HFFc6 (cell line): Measurements from ENCODE around the gene SPDYC. TPM values are rescaled to one million over a fixed set of nuclear protein-coding genes. Genes with fewer than 3 reads are reported as not detected.
A peak's percentile ranks its signal among the peaks of the same experiment; 100 is the strongest.

Experiments
- DNase-seq: peaks from one replicate; pipeline ENCODE4 v3.0.0-alpha.2; 2018
- H3K27ac Mint-ChIP-seq: 2 replicates; pipeline ENCODE4 v1.8.0; 2020; ENCODE audit warnings: mild to moderate bottlenecking, mixed read lengths
- H3K27me3 Mint-ChIP-seq: 2 replicates; pipeline ENCODE4 v1.8.0; 2021; ENCODE audit warnings: mild to moderate bottlenecking, moderate library complexity, mixed read lengths; ENCODE audit not compliant: insufficient read depth
- H3K36me3 Mint-ChIP-seq: 2 replicates; pipeline ENCODE4 v1.8.0; 2021; ENCODE audit warnings: low read depth, mixed read lengths
- H3K4me1 Mint-ChIP-seq: 2 replicates; pipeline ENCODE4 v1.8.0; 2020; ENCODE audit warnings: low read depth, mixed read lengths
- H3K4me3 Mint-ChIP-seq: 2 replicates; pipeline ENCODE4 v1.8.0; 2020; ENCODE audit warnings: mild to moderate bottlenecking, moderate library complexity, mixed read lengths
- H3K9me3 Mint-ChIP-seq: 2 replicates; pipeline ENCODE4 v1.8.0; 2020; ENCODE audit warnings: mild to moderate bottlenecking, mixed read lengths
- total RNA-seq, 6 experiments: library from RNA; stranded (reverse); fragmentation: NEBNext Ultra II Directional; extraction: Animal tissue kit (Norgen Biotek cat#: 25700); gene quantifications; 2 replicates in 1 of 6; 3 replicates in 5 of 6; pipeline ENCODE4 v1.2.3, GENCODE V29; 2021
- TF ChIP-seq, protein P1 (sequence below): fragments of 200-600 bp; sonication (generic); IDR thresholded peaks from 2 replicates; pipeline ENCODE4 v1.5.0; 2021; ENCODE audit warnings: antibody characterized with exemption, mild to moderate bottlenecking

The SPDYC gene
- total RNA-seq, 6 experiments from 2014 or later: not detected

DNA sequence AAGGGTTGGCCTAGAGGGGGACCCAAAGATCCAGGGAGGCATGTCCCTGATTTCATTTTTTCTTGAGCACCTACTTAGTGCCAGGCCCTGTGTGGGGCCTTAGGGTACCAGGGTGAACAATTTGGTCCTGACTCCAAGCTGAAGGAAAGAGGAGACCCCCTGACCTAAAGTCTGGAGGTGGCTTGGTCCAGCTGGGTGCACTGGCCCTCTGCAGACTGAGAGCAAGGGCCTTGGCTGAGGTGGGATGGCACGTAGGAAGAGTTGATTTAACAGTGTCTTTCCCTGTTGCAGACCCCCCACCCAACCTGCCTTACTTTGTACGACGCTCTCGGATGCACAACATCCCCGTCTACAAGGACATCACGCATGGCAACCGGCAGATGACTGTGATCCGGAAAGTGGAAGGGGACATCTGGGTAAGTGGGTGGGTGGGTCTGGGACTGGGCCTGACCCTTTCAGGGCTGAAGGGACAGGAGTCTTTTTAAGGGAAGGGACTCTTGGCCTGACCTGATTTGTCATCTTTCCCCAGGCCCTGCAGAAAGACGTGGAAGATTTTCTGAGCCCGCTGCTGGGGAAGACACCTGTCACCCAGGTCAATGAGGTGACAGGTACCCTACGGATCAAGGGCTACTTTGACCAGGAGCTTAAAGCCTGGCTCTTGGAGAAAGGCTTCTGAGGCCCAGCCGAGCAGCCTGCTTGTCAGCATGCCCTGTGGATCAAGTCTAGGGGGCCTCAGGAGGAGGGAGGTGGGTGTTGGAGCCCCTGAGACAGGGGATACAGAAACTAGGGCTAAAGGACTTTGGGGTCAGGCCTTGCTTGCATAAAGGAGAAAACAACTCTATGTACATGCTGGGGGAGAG, 44.6 kb upstream of the SPDYC start:
- DNase-seq: no peak
- Mint-ChIP-seq H3K9me3 (no peaks in the 10 kb centered on the region), H3K36me3 (peaks cover 22% of the 10 kb centered on the region), H3K4me1 (peaks cover 25% of the 10 kb centered on the region), H3K27ac (no peak overlapping the region), H3K4me3 (no peak overlapping the region), H3K27me3 (no peaks in the 10 kb centered on the region; the same call in 1 of the 2 replicates)
- TF ChIP-seq, protein P1, sequence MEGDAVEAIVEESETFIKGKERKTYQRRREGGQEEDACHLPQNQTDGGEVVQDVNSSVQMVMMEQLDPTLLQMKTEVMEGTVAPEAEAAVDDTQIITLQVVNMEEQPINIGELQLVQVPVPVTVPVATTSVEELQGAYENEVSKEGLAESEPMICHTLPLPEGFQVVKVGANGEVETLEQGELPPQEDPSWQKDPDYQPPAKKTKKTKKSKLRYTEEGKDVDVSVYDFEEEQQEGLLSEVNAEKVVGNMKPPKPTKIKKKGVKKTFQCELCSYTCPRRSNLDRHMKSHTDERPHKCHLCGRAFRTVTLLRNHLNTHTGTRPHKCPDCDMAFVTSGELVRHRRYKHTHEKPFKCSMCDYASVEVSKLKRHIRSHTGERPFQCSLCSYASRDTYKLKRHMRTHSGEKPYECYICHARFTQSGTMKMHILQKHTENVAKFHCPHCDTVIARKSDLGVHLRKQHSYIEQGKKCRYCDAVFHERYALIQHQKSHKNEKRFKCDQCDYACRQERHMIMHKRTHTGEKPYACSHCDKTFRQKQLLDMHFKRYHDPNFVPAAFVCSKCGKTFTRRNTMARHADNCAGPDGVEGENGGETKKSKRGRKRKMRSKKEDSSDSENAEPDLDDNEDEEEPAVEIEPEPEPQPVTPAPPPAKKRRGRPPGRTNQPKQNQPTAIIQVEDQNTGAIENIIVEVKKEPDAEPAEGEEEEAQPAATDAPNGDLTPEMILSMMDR: no peak

DNA sequence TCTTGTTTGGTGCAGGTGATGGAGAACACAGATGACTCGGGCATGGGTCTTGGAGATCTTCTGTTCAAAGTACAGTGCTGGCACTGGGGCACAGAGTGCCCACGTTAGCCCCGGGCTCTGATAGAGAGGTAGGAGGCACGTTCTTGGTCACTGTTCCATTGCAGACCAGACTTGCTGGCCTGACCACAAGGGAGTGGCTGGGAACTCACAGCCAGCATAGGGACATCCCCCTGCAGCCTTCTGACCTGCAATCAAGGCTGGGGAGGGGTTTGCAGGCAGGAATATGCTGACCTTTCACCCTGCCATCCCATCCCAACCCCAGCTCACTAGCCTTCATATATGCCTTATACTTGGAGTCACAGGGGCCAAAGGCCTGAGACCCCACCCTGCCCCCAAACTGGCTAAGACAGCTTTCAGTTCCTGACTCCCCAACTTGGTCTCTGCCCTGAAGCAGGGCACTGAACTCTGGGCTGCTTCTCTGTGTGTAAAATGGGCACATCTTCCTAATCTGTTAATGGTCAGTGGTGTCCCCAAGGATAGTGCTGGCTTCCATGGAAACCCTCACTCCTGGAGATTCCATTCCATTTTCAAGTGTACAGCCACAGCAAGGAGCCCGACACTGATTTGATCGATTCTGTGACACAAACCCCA, 43.3 kb upstream of the SPDYC start:
- DNase-seq: no peak
- Mint-ChIP-seq H3K36me3 (peaks cover 19% of the 10 kb centered on the region), H3K9me3 (no peaks in the 10 kb centered on the region), H3K4me1 (peaks cover 17% of the 10 kb centered on the region), H3K4me3 (no peak overlapping the region), H3K27ac (peak overlapping the region; percentile 27; the same call in 1 of the 2 replicates), H3K27me3 (no peaks in the 10 kb centered on the region; the same call in 1 of the 2 replicates)
- TF ChIP-seq, protein P1: no peak

DNA sequence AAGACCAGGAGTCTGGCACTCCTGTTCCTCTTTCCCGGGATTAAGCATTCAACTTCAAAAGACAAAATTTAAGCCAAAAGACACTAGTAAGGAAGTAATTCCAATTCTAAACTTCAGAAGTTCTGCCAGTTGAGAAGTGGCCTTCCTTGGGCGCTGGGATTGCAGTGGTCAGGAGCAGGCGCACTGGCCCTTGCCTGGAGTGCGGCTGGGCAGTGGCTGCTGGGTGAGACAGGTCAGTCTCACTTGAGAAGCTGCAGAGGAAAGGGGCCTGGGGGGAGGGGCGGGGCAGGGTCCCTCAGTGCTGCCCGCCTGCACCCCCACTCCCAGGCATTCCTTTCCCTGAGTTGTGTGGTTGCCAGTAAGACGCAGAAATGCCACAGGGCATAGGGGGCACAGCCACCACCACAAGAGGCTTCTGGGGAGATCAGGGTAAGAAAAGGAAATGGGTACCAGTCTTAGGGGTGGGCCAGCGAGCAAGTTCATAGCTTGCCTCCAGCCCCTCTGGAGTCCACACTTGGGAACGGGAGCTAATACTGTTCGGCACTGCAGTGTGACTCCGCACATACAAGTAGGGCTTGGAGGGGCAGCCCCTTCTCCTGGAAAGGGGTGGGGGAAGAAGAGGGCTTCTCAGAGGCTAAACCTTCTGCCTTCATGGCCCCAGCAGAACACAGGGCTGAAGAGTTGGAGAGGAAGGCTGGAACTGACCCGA, 42.4 kb upstream of the SPDYC start:
- Mint-ChIP-seq H3K9me3 (no peaks in the 10 kb centered on the region), H3K36me3 (peaks cover 11% of the 10 kb centered on the region), H3K27ac (no peak overlapping the region), H3K4me3 (no peak overlapping the region), H3K27me3 (no peaks in the 10 kb centered on the region; the same call in 1 of the 2 replicates), H3K4me1 (peaks cover 14% of the 10 kb centered on the region)
- DNase-seq: no peak
- TF ChIP-seq, protein P1: no peak

DNA sequence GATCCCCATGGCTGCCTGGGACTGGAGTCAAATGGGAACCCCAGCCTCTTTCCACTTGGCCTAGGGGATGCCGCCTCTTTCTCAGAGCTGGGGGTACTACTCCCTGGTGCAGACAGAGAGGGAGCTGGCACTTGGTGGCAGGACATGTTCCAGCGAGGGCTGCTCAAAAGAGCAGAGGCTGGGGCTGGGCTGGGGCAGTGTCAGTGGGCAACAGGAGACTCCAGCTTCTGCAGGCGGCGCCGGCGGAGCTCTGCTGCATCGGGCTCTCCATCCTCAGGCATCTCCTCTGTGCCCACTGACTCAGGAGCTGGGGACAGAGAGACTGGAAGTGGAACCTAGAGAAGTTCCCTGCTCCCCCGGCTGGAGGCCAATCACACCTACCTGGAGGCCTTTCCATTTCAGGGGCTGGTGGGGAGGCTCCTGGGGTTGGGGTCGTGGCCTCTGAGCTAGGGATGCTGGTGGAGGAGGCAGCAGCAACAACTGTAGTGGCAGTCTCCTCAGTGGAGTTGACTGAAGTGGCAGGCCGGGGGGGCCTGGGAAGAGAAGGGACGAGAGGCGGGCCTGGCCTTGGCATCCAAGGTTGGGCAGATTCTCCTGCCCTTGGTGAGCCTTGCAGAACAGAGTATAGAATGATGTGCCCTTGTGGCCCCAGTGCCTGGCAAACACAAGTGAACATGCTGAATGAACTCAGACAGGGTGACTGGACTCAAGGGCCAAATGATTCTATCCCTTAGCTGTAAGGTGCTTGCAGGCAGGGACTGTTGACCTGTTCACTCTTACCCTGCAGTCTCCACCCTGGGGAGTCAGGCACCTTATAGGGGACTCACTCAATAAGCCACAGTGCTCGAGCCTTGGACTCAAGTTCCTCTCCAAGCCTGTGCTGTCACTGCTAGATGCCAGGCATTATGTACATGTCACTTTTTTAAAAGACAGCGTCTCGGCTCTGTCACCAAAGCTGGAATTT, 41.6 kb upstream of the SPDYC start:
- Mint-ChIP-seq H3K36me3 (peaks cover 19% of the 10 kb centered on the region), H3K27ac (no peak overlapping the region), H3K4me3 (no peak overlapping the region), H3K27me3 (no peaks in the 10 kb centered on the region; the same call in 1 of the 2 replicates), H3K4me1 (peaks cover 23% of the 10 kb centered on the region), H3K9me3 (no peaks in the 10 kb centered on the region)
- no peak for DNase-seq
- TF ChIP-seq, protein P1: no peak
